Activated CD8-positive, alpha-beta memory T cell treated with anti-CD3 and anti-CD28 coated beads, Interleukin-2, amount 10 ng/mL, durations not matched to agents 7 days and 5 days (primary cell): ENCODE measurements around the gene ACIN1. TPM values are rescaled to one million over a fixed set of nuclear protein-coding genes. Genes with fewer than 3 reads are reported as not detected.

Source experiments
- ATAC-seq: fragments of 150-1000 bp; cut with Tn5 transposase; one replicate; pipeline ENCODE4 v1.10.0; 2021; ENCODE audit warnings: moderate library complexity
- CTCF ChIA-PET: fragments of 350-600 bp; sonication (Branson Sonifier 250); formaldehyde crosslinking; loops from one replicate; lab custom pipeline; 2021; ENCODE audit warnings: antibody characterized with exemption; lab: Charles Lee
- DNase-seq: peaks from one replicate; pipeline ENCODE4 v3.0.0-alpha.2; 2020
- H3K27ac Mint-ChIP-seq: one replicate; pipeline ENCODE4 v1.8.0; 2021; ENCODE audit warnings: mild to moderate bottlenecking, mixed read lengths
- H3K27me3 Mint-ChIP-seq: one replicate; pipeline ENCODE4 v1.8.0; 2021; ENCODE audit warnings: mixed read lengths
- H3K36me3 Mint-ChIP-seq: one replicate; pipeline ENCODE4 v1.8.0; 2021; ENCODE audit warnings: mild to moderate bottlenecking, mixed read lengths
- H3K4me1 Mint-ChIP-seq: one replicate; pipeline ENCODE4 v1.8.0; 2021; ENCODE audit warnings: mixed read lengths
- H3K4me3 Mint-ChIP-seq: one replicate; pipeline ENCODE4 v1.8.0; 2021; ENCODE audit warnings: mild to moderate bottlenecking, moderate library complexity, mixed read lengths
- H3K9me3 Mint-ChIP-seq: one replicate; pipeline ENCODE4 v1.8.0; 2022; ENCODE audit warnings: low read depth, mixed read lengths
- total RNA-seq, 2 experiments: library from RNA; stranded (reverse); gene quantifications; one replicate each; pipeline ENCODE4 v1.2.3, GENCODE V29; 2021

The ACIN1 gene
- total RNA-seq, 2 experiments from 2014 or later = 172 to 204 TPM

- Mint-ChIP-seq H3K27me3 (peaks cover under 1% of the 10 kb centered on the region), H3K9me3 (no peaks in the 10 kb centered on the region), H3K4me3 (no peak overlapping the region), H3K36me3 (no peaks in the 10 kb centered on the region), H3K27ac (no peak overlapping the region), H3K4me1 (no peaks in the 10 kb centered on the region)
- no peak for ATAC-seq
- CTCF ChIA-PET = interaction anchor here (1.1 to 2.3 kb wide), 3 partner anchors 12 to 57 kb away, joined by 4 to 7 read pairs (median 6); no protein-coding TSS in a partner anchor
- DNase-seq = no peak
Observed at GRCh38 chr14:23043754-23044153, 51.2 kb downstream of the ACIN1 start.

GRCh38 chr14:23043145-23043544, 51.8 kb downstream of the ACIN1 start:
- Mint-ChIP-seq H3K4me1 (no peaks in the 10 kb centered on the region), H3K27me3 (peaks cover 3% of the 10 kb centered on the region), H3K4me3 (no peak overlapping the region), H3K27ac (no peak overlapping the region), H3K36me3 (no peaks in the 10 kb centered on the region), H3K9me3 (no peaks in the 10 kb centered on the region)
- DNase-seq = no peak
- ATAC-seq = no peak
- CTCF ChIA-PET = interaction anchor here (1.4 to 2.3 kb wide), 4 partner anchors 13 to 61 kb away, joined by 3 to 7 read pairs (median 5); no protein-coding TSS in a partner anchor

- Mint-ChIP-seq H3K4me1 (no peaks in the 10 kb centered on the region), H3K4me3 (no peak within 1 kb of the TSS), H3K9me3 (no peaks in the 10 kb centered on the region), H3K36me3 (no peaks in the 10 kb centered on the region), H3K27me3 (peaks cover 3% of the 10 kb centered on the region), H3K27ac (no peak within 1 kb of the TSS)
- DNase-seq (no peak), ATAC-seq (no peak)
- CTCF ChIA-PET = interaction anchor here (1.1 to 2.3 kb wide), 5 partner anchors 13 to 61 kb away, joined by 3 to 7 read pairs (median 6); no protein-coding TSS in a partner anchor
Observed at GRCh38 chr14:23042162-23042965, 52.6 kb downstream of the ACIN1 start, which contains the start of gene PSMB11. Gene PSMB11, plus strand, starts transcription at chr14:23042212. Its CDS starts 14 bp downstream, at chr14:23042226.

GRCh38 chr14:23041729-23042128, 53.2 kb downstream of the ACIN1 start:
- CTCF ChIA-PET = interaction anchor here (1.1 to 3.7 kb wide), 4 partner anchors 11 to 55 kb away, joined by 6 to 16 read pairs (median 8); partner anchors contain the start of gene CDH24
- H3K27me3 Mint-ChIP-seq = peaks cover 3% of the 10 kb centered on the region
- no peak for DNase-seq
- no peak overlapping the region for H3K4me3 Mint-ChIP-seq
- H3K4me1 Mint-ChIP-seq = no peaks in the 10 kb centered on the region
- H3K9me3 Mint-ChIP-seq = no peaks in the 10 kb centered on the region
- H3K27ac Mint-ChIP-seq = no peak overlapping the region
- no peak for ATAC-seq
- H3K36me3 Mint-ChIP-seq = no peaks in the 10 kb centered on the region

GRCh38 chr14:23040100-23040499, 54.8 kb downstream of the ACIN1 start:
- ATAC-seq (no peak), DNase-seq (no peak)
- Mint-ChIP-seq H3K27me3 (peaks cover 3% of the 10 kb centered on the region), H3K27ac (no peak overlapping the region), H3K4me3 (no peak overlapping the region), H3K36me3 (no peaks in the 10 kb centered on the region), H3K4me1 (peaks cover 8% of the 10 kb centered on the region), H3K9me3 (no peaks in the 10 kb centered on the region)
- CTCF ChIA-PET = interaction anchor here (1.3 to 3.7 kb wide), 6 partner anchors 12 to 111 kb away, joined by 3 to 16 read pairs (median 9); partner anchors contain the start of genes CDH24 and PRMT5

GRCh38 chr14:23035303-23036144, 59.4 kb downstream of the ACIN1 start:
- DNase-seq (no peak), ATAC-seq (no peak)
- CTCF ChIA-PET = interaction anchor here (1.3 to 3.6 kb wide), 3 partner anchors 23 to 54 kb away, joined by 3 to 14 read pairs (median 14); partner anchors contain the start of gene AJUBA
- Mint-ChIP-seq H3K9me3 (no peaks in the 10 kb centered on the region), H3K27me3 (peaks cover 3% of the 10 kb centered on the region), H3K4me1 (peaks cover 27% of the 10 kb centered on the region), H3K27ac (peak overlapping the region; percentile 95), H3K4me3 (peak overlapping the region; percentile 83), H3K36me3 (peaks cover 22% of the 10 kb centered on the region)

GRCh38 chr14:23034498-23035302, 60.2 kb downstream of the ACIN1 start, which contains the start of gene PSMB5:
Gene PSMB5, minus strand, starts transcription at chr14:23034900. Its CDS starts 19 bp downstream, at chr14:23034881.
- Mint-ChIP-seq H3K27ac (peak within 1 kb of the TSS; percentile 95), H3K27me3 (peaks cover 3% of the 10 kb centered on the region), H3K9me3 (no peaks in the 10 kb centered on the region), H3K4me3 (peak within 1 kb of the TSS; percentile 83), H3K4me1 (peaks cover 27% of the 10 kb centered on the region), H3K36me3 (peaks cover 22% of the 10 kb centered on the region)
- DNase-seq (peak; percentile 95), ATAC-seq (peak; percentile 95)
- CTCF ChIA-PET = interaction anchor here (0.9 to 3.6 kb wide), 8 partner anchors 23 to 78 kb away, joined by 3 to 14 read pairs (median 4); partner anchors contain the start of genes AJUBA and HAUS4

GRCh38 chr14:23033801-23034497, 61.0 kb downstream of the ACIN1 start:
- H3K27me3 Mint-ChIP-seq = peaks cover 3% of the 10 kb centered on the region
- peaks cover 25% of the 10 kb centered on the region for H3K36me3 Mint-ChIP-seq
- H3K4me1 Mint-ChIP-seq = peaks cover 33% of the 10 kb centered on the region
- ATAC-seq = no peak
- H3K27ac Mint-ChIP-seq = peak overlapping the region; percentile 95
- peak overlapping the region; percentile 83 for H3K4me3 Mint-ChIP-seq
- H3K9me3 Mint-ChIP-seq = no peaks in the 10 kb centered on the region
- CTCF ChIA-PET = interaction anchor here (0.9 to 3.6 kb wide), 12 partner anchors 24 to 77 kb away, joined by 3 to 14 read pairs (median 3); partner anchors contain the start of genes AJUBA and HAUS4
- peak; percentile 47 for DNase-seq

- Mint-ChIP-seq H3K4me3 (peak overlapping the region; percentile 83), H3K27ac (peak overlapping the region; percentile 95), H3K36me3 (peaks cover 28% of the 10 kb centered on the region), H3K27me3 (no peaks in the 10 kb centered on the region), H3K9me3 (no peaks in the 10 kb centered on the region), H3K4me1 (peaks cover 38% of the 10 kb centered on the region)
- CTCF ChIA-PET = interaction anchor here (0.8 to 3.6 kb wide), 10 partner anchors 25 to 62 kb away, joined by 3 to 14 read pairs (median 4); partner anchors contain the start of genes ACIN1 and C14orf119
- ATAC-seq (no peak), DNase-seq (no peak)
Observed at GRCh38 chr14:23033251-23033727, 61.6 kb downstream of the ACIN1 start.

GRCh38 chr14:23030936-23031335, 64.0 kb downstream of the ACIN1 start:
- H3K36me3 Mint-ChIP-seq = peaks cover 36% of the 10 kb centered on the region
- no peak overlapping the region for H3K4me3 Mint-ChIP-seq
- H3K4me1 Mint-ChIP-seq = peaks cover 45% of the 10 kb centered on the region

GRCh38 chr14:23028799-23029198, 66.1 kb downstream of the ACIN1 start:
- DNase-seq = no peak

More at GRCh38 chr14:23030936-23031335, 64.0 kb downstream of the ACIN1 start:
- no peaks in the 10 kb centered on the region for H3K27me3 Mint-ChIP-seq
- CTCF ChIA-PET = interaction anchor here (1.0 kb wide), 1 partner anchor 38 kb away, joined by 3 read pairs; no protein-coding TSS in a partner anchor
- H3K27ac Mint-ChIP-seq = no peak overlapping the region
- H3K9me3 Mint-ChIP-seq = no peaks in the 10 kb centered on the region
- DNase-seq = no peak
- no peak for ATAC-seq

More at GRCh38 chr14:23028799-23029198, 66.1 kb downstream of the ACIN1 start:
- no peak overlapping the region for H3K4me3 Mint-ChIP-seq
- CTCF ChIA-PET = interaction anchor here (0.9 to 3.5 kb wide), 11 partner anchors 9 to 98 kb away, joined by 3 to 13 read pairs (median 4); partner anchors contain the start of gene CDH24
- H3K27ac Mint-ChIP-seq = peak overlapping the region; percentile 39
- no peaks in the 10 kb centered on the region for H3K27me3 Mint-ChIP-seq
- peaks cover 41% of the 10 kb centered on the region for H3K4me1 Mint-ChIP-seq
- H3K36me3 Mint-ChIP-seq = peaks cover 51% of the 10 kb centered on the region
- peak; percentile 66 for ATAC-seq
- H3K9me3 Mint-ChIP-seq = no peaks in the 10 kb centered on the region
